Liver (tissue), 9 donors: Measurements from ENCODE around the gene MRPL58. TPM values are rescaled to one million over a fixed set of nuclear protein-coding genes. Genes with fewer than 3 reads are reported as not detected.
"Not testable (repeated sequence)": the region's sequence is repeated elsewhere in the genome, so short reads cannot be mapped to it uniquely, and the experiment has no call there.

ENCODE experiments used
- DNase-seq: peaks from one replicate; pipeline ENCODE4 v3.0.0-alpha.2; 2017; ENCODE audit warnings: low spot score
- H3K27ac ChIP-seq, 2 donors: one replicate each; pipeline ENCODE4 v1.7.0; 2013; ENCODE audit warnings: inconsistent platforms in 2 of 2, low read length in 2 of 2, control low read depth in 1 of 2, low read depth in 1 of 2, mild to moderate bottlenecking in 1 of 2
- H3K27me3 ChIP-seq, 4 donors: one replicate each; pipeline versions ENCODE4 v1.6.1 to v1.7.0; 2013; ENCODE audit warnings: low read length in 3 of 4, inconsistent platforms in 1 of 4, mild to moderate bottlenecking in 1 of 4, moderate library complexity in 1 of 4; ENCODE audit not compliant: control insufficient read depth in 4 of 4, insufficient read depth in 4 of 4
- H3K36me3 ChIP-seq, 4 donors: one replicate each; pipeline versions ENCODE4 v1.6.1 to v1.7.0; 2013; ENCODE audit warnings: low read length in 3 of 4, mild to moderate bottlenecking in 3 of 4, low read depth in 1 of 4, moderate library complexity in 1 of 4; ENCODE audit not compliant: control insufficient read depth in 4 of 4, insufficient read depth in 3 of 4
- H3K4me1 ChIP-seq, 4 donors: one replicate each; pipeline versions ENCODE4 v1.6.1 to v1.7.0; 2013; ENCODE audit warnings: low read length in 3 of 4, mild to moderate bottlenecking in 3 of 4, moderate library complexity in 1 of 4; ENCODE audit not compliant: control insufficient read depth in 4 of 4, insufficient read depth in 4 of 4
- H3K4me3 ChIP-seq, 3 donors: one replicate each; pipeline versions ENCODE4 v1.6.1 to v1.7.0; 2013; ENCODE audit warnings: low read length in 3 of 3, control low read depth in 1 of 3, low read depth in 1 of 3, mild to moderate bottlenecking in 1 of 3
- H3K9ac ChIP-seq, 2 donors: one replicate each; pipeline ENCODE4 v1.7.0; 2013; ENCODE audit warnings: low read length in 2 of 2, mild to moderate bottlenecking in 2 of 2, moderate library complexity in 2 of 2, control low read depth in 1 of 2, low read depth in 1 of 2
- H3K9me3 ChIP-seq, 4 donors: one replicate each; pipeline versions ENCODE4 v1.6.1 to v1.7.0; 2013; ENCODE audit warnings: low read length in 3 of 4; ENCODE audit not compliant: control insufficient read depth in 4 of 4
- CTCF ChIP-seq: fragments of 150-350 bp; IDR thresholded peaks from 2 replicates; pipeline ENCODE4 v1.5.1; 2017; ENCODE audit warnings: improper control_type of control experiment, low read depth, low read length; ENCODE audit not compliant: missing input control
- GABPA ChIP-seq, 2 donors: IDR thresholded peaks in 1 of 2; conservative IDR thresholded peaks in 1 of 2; 2 replicates each; pipeline ENCODE4 v1.6.1; 2016; ENCODE audit warnings: antibody characterized with exemption in 2 of 2, mild to moderate bottlenecking in 1 of 2, moderate library complexity in 1 of 2
- JUND ChIP-seq, 2 donors: IDR thresholded peaks; 2 replicates each; pipeline ENCODE4 v1.6.1; 2016; ENCODE audit warnings: antibody characterized with exemption in 2 of 2
- NR2F2 ChIP-seq: IDR thresholded peaks from 2 replicates; pipeline ENCODE4 v1.6.1; 2016; ENCODE audit warnings: antibody characterized with exemption
- RAD21 ChIP-seq, 2 donors: IDR thresholded peaks; 2 replicates each; pipeline ENCODE4 v1.6.1; 2016; ENCODE audit warnings: antibody characterized with exemption in 2 of 2, mild to moderate bottlenecking in 2 of 2
- WGBS: extraction: QIAGEN DNeasy Blood & Tissue Kit; methylation state at CpG from one replicate; pipeline ENCODE4 v1.1.7; 2013; 5-methylcytosine and 5-hydroxymethylcytosine counted together
- polyA plus RNA-seq, 2 donors: library from polyadenylated mRNA; stranded (reverse) in 1 of 2; unstranded in 1 of 2; fragments of 200-250 nt in 1 of 2; fragments of >200 nt in 1 of 2; fragmentation: Nextera tagmentation in 1 of 2; extraction: Ambion mirVana in 1 of 2; gene quantifications; one replicate each; pipeline versions ENCODE4 v1.2.1 to v1.2.3, GENCODE V29; 2013 to 2015
- total RNA-seq, 2 donors: library from RNA; depleted of rRNA; stranded (reverse); fragments of >200 nt; gene quantifications; one replicate each; pipeline ENCODE4 v1.2.3, GENCODE V29; 2014
- donor health status: healthy.
- donor health status: healthy.
- donor health status: healthy.
- donor health status: healthy.
- donor health status: healthy.

MRPL58 gene
- total and polyA plus RNA-seq, 4 donors: 20.5 to 47.0 (median 33.4) TPM

- H3K4me3 ChIP-seq: not testable (repeated sequence)
- peaks cover 4 to 12% (median 5%) of the 10 kb centered on the region in 4 donors for H3K4me1 ChIP-seq
Observed at GRCh38 chr17:74969501-74969900, 43.0 kb upstream of the MRPL58 start.

GRCh38 chr17:74970395-74970794 lies 42.1 kb upstream of the MRPL58 start:
- no peaks in the 10 kb centered on the region for H3K9me3 ChIP-seq
- H3K27ac ChIP-seq: no peak overlapping the region
- H3K9ac ChIP-seq: no peak overlapping the region
- TF ChIP-seq NR2F2: peak; percentile 71
- TF ChIP-seq GABPA (IDR thresholded peaks at IDR 0.05 in 1 of 2, conservative IDR thresholded peaks at IDR 0.05 in 1 of 2): no peak
- H3K27me3 ChIP-seq: peaks cover 0 to 3% (median 0%) of the 10 kb centered on the region in 4 donors
- no peak overlapping the region for H3K4me3 ChIP-seq
- no peak for DNase-seq
- H3K4me1 ChIP-seq: peaks cover 4 to 12% (median 5%) of the 10 kb centered on the region in 4 donors
- WGBS: 80% methylated on average over 3 of the region's 3 CpGs
- no peaks in the 10 kb centered on the region for H3K36me3 ChIP-seq

More at GRCh38 chr17:74969501-74969900, 43.0 kb upstream of the MRPL58 start:
- H3K9ac ChIP-seq, H3K27me3 ChIP-seq, DNase-seq, H3K36me3 ChIP-seq, H3K27ac ChIP-seq, H3K9me3 ChIP-seq: not testable (repeated sequence)
- 81% methylated on average over 5 of the region's 5 CpGs for WGBS

GRCh38 chr17:74971069-74971841 lies 41.2 kb upstream of the MRPL58 start:
- peaks cover 4 to 12% (median 5%) of the 10 kb centered on the region in 4 donors for H3K4me1 ChIP-seq
- H3K36me3 ChIP-seq: no peaks in the 10 kb centered on the region
- WGBS: 80% methylated on average over 8 of the region's 8 CpGs
- peak overlapping the region in 1 of 3 donors; percentile 65 for H3K4me3 ChIP-seq
- no peak for DNase-seq
- peak overlapping the region in 1 of 2 donors; percentile 71 for H3K9ac ChIP-seq
- no peak overlapping the region for H3K27ac ChIP-seq
- peaks cover 0 to 3% (median 0%) of the 10 kb centered on the region in 4 donors for H3K27me3 ChIP-seq
- H3K9me3 ChIP-seq: no peaks in the 10 kb centered on the region
- TF ChIP-seq RAD21 (IDR thresholded peaks at IDR 0.05) (no peak), JUND (IDR thresholded peaks at IDR 0.05) (no peak)

GRCh38 chr17:74971842-74972106 lies 40.7 kb upstream of the MRPL58 start:
- H3K9me3 ChIP-seq: no peaks in the 10 kb centered on the region
- H3K27me3 ChIP-seq: peaks cover 0 to 3% (median 0%) of the 10 kb centered on the region in 4 donors
- no peak for TF ChIP-seq RAD21 (IDR thresholded peaks at IDR 0.05)
- TF ChIP-seq CTCF: no peak
- no peak overlapping the region for H3K27ac ChIP-seq
- H3K9ac ChIP-seq: peak overlapping the region in 1 of 2 donors; percentile 71
- H3K36me3 ChIP-seq: no peaks in the 10 kb centered on the region
- peaks cover 4 to 12% (median 5%) of the 10 kb centered on the region in 4 donors for H3K4me1 ChIP-seq
- WGBS: 15% methylated on average over 9 of the region's 9 CpGs
- no peak for DNase-seq
- peak overlapping the region in 1 of 3 donors; percentile 65 for H3K4me3 ChIP-seq
